ENCODE measurements around the gene EGF.

EGF gene

DNA sequence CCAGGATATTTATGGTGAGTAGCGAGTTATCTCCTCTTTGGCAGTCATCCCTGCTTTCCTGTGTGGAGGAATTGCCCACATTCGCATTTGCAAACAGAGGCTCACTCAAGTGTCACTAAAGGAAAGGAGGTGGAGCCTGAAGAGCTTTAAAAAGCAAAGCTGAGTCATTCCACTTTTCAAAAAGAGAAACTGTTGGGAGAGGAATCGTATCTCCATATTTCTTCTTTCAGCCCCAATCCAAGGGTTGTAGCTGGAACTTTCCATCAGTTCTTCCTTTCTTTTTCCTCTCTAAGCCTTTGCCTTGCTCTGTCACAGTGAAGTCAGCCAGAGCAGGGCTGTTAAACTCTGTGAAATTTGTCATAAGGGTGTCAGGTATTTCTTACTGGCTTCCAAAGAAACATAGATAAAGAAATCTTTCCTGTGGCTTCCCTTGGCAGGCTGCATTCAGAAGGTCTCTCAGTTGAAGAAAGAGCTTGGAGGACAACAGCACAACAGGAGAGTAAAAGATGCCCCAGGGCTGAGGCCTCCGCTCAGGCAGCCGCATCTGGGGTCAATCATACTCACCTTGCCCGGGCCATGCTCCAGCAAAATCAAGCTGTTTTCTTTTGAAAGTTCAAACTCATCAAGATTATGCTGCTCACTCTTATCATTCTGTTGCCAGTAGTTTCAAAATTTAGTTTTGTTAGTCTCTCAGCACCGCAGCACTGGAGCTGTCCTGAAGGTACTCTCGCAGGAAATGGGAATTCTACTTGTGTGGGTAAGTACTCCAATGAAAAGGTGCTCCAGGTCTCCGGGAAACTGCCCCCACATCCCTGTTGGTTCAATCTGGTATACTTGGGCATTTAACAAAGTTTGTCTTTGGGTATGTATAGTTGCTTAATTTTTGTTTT lies at the start of gene EGF:
TSS of gene EGF (plus strand) at position 178 of the 890 bp plus-strand sequence. CDS start at position 631, 453 bp downstream.
- no peak within 1 kb of the TSS for H3K27ac ChIP-seq (ENCODE audit: low read depth, low read length, poor library complexity, severe bottlenecking)
- no peaks in the 10 kb centered on the region for H3F3A ChIP-seq (ENCODE audit: insufficient read depth, low read length)
- no peak within 1 kb of the TSS for H3K4me3 ChIP-seq (ENCODE audit: low read depth, low read length, poor library complexity, severe bottlenecking)
- H3K4me1 ChIP-seq (ENCODE audit: insufficient read depth, low read length, severe bottlenecking): no peaks in the 10 kb centered on the region
- TF ChIP-seq CTCF (IDR thresholded peaks at IDR 0.05; ENCODE audit: low read length): no peak
- H3K9me2 ChIP-seq (ENCODE audit: low read depth, low read length): no peaks in the 10 kb centered on the region
- no peak within 1 kb of the TSS for H3K4me2 ChIP-seq (ENCODE audit: low read length)
- H2AFZ ChIP-seq (ENCODE audit: low read length): no peak within 1 kb of the TSS
- no peaks in the 10 kb centered on the region for H3K9me3 ChIP-seq (ENCODE audit: low read length)
- no peaks in the 10 kb centered on the region for H3K27me3 ChIP-seq (ENCODE audit: insufficient read depth, low read length)
- H3K9ac ChIP-seq (ENCODE audit: low read length): no peak within 1 kb of the TSS
- no peaks in the 10 kb centered on the region for H4K20me1 ChIP-seq (ENCODE audit: insufficient read depth, low read length)
- no peaks in the 10 kb centered on the region for H3K36me3 ChIP-seq (ENCODE audit: insufficient read depth, low read length)
- no peaks in the 10 kb centered on the region for H3K79me2 ChIP-seq (ENCODE audit: insufficient read depth, low read length)

- no peaks in the 10 kb centered on the region for H3K79me2 ChIP-seq (ENCODE audit: insufficient read depth, low read length)
- H3K9me2 ChIP-seq (ENCODE audit: low read depth, low read length): no peaks in the 10 kb centered on the region
- H4K20me1 ChIP-seq (ENCODE audit: insufficient read depth, low read length): no peaks in the 10 kb centered on the region
- H3K4me3 ChIP-seq (ENCODE audit: low read depth, low read length, poor library complexity, severe bottlenecking): no peak overlapping the region
- H3K27ac ChIP-seq (ENCODE audit: low read depth, low read length, poor library complexity, severe bottlenecking): no peak overlapping the region
- H3K9ac ChIP-seq (ENCODE audit: low read length): no peak overlapping the region
- TF ChIP-seq EZH2 (IDR thresholded peaks at IDR 0.05; ENCODE audit: borderline replicate concordance, low read length): no peak
- no peak for TF ChIP-seq CTCF (IDR thresholded peaks at IDR 0.05; ENCODE audit: low read length)
- H2AFZ ChIP-seq (ENCODE audit: low read length): no peak overlapping the region
- H3K9me3 ChIP-seq (ENCODE audit: low read length): peaks cover 8% of the 10 kb centered on the region; the same call in 1 of the 2 replicates
- no peaks in the 10 kb centered on the region for H3K4me1 ChIP-seq (ENCODE audit: insufficient read depth, low read length, severe bottlenecking)
- no peak overlapping the region for H3K4me2 ChIP-seq (ENCODE audit: low read length)
- no peaks in the 10 kb centered on the region for H3F3A ChIP-seq (ENCODE audit: insufficient read depth, low read length)
- H3K27me3 ChIP-seq (ENCODE audit: insufficient read depth, low read length): no peaks in the 10 kb centered on the region
- no peaks in the 10 kb centered on the region for H3K36me3 ChIP-seq (ENCODE audit: insufficient read depth, low read length)
Measured at GRCh38 chr4:109864134-109864533, 48.5 kb upstream of the EGF start.

DNA sequence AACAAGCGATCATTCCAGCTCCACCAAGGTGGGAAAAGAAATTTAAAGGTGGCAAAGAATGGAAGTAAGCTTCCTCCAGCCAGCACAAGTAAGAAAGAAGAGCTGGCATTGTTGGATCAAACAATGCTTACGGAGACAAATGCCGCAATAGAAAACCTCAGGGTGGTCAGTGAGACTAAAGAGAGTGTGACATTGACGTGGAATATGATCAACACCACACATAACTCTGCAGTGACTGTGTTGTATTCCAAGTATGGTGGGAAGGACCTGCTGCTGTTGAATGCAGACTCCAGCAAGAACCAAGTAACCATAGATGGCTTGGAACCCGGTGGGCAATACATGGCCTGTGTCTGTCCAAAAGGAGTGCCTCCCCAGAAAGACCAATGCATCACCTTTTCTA lies 42.6 kb upstream of the EGF start:
- Histone ChIP-seq H3K9me2 (ENCODE audit: low read depth, low read length) (no peaks in the 10 kb centered on the region), H3K9ac (ENCODE audit: low read length) (no peak overlapping the region), H3K27me3 (ENCODE audit: insufficient read depth, low read length) (no peaks in the 10 kb centered on the region), H3K36me3 (ENCODE audit: insufficient read depth, low read length) (no peaks in the 10 kb centered on the region), H3F3A (ENCODE audit: insufficient read depth, low read length) (no peaks in the 10 kb centered on the region), H3K9me3 (ENCODE audit: low read length) (no peaks in the 10 kb centered on the region), H3K4me2 (ENCODE audit: low read length) (no peak overlapping the region), H3K4me1 (ENCODE audit: insufficient read depth, low read length, severe bottlenecking) (no peaks in the 10 kb centered on the region), H3K79me2 (ENCODE audit: insufficient read depth, low read length) (no peaks in the 10 kb centered on the region), H2AFZ (ENCODE audit: low read length) (no peak overlapping the region), H4K20me1 (ENCODE audit: insufficient read depth, low read length) (no peaks in the 10 kb centered on the region), H3K4me3 (ENCODE audit: low read depth, low read length, poor library complexity, severe bottlenecking) (no peak overlapping the region), H3K27ac (ENCODE audit: low read depth, low read length, poor library complexity, severe bottlenecking) (no peak overlapping the region)
- TF ChIP-seq EZH2 (IDR thresholded peaks at IDR 0.05; ENCODE audit: borderline replicate concordance, low read length) (no peak), CTCF (IDR thresholded peaks at IDR 0.05; ENCODE audit: low read length) (no peak)

Data from OCI-LY1 (cell line).